Measurements from ENCODE around the gene GRAMD1C. TPM values are rescaled to one million over a fixed set of nuclear protein-coding genes. Genes with fewer than 3 reads are reported as not detected.

Gene GRAMD1C
- polyA plus RNA-seq, 2 donors = 5.9 to 21.1 TPM

DNA sequence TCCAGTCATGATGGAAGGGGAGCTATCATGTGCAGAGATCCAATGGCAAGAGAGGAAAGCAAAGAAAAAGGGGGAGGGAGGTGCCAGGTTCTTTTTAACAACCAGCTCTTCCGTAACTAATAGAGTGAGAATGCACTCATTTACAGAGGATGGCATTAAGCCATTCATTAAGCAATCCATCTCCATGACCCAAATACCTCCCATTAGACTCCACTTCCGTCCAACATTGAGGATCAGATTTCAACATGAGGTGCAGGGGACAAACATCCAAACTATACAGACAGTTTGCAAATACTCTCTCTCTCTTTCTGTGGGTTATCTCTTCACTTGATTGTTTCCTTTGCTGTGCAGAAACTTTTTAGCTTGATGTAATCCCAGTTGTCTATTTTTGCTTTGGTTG is 130.4 kb downstream of the GRAMD1C start:
- Histone ChIP-seq H3K9me3 (ENCODE audit: control insufficient read depth in 2 of 2, insufficient read depth in 1 of 2, low read depth in 1 of 2, low read length in 1 of 2) (no peaks in the 10 kb centered on the region), H3K27ac (ENCODE audit: low read depth in 2 of 2, low read length in 1 of 2) (no peak overlapping the region), H3K4me1 (ENCODE audit: control insufficient read depth in 2 of 2, insufficient read depth in 2 of 2, low read length in 1 of 2) (no peaks in the 10 kb centered on the region), H3K36me3 (ENCODE audit: control insufficient read depth in 2 of 2, insufficient read depth in 2 of 2, low read length in 1 of 2) (no peaks in the 10 kb centered on the region), H3K27me3 (ENCODE audit: control insufficient read depth in 1 of 2, insufficient read depth in 2 of 2, low read length in 2 of 2) (no peaks in the 10 kb centered on the region), H3K4me3 (ENCODE audit: low read depth in 1 of 2, low read length in 2 of 2) (no peak overlapping the region)
- WGBS, 2 donors = 63 to 69% methylated on average over 2 of the region's 2 CpGs

DNA sequence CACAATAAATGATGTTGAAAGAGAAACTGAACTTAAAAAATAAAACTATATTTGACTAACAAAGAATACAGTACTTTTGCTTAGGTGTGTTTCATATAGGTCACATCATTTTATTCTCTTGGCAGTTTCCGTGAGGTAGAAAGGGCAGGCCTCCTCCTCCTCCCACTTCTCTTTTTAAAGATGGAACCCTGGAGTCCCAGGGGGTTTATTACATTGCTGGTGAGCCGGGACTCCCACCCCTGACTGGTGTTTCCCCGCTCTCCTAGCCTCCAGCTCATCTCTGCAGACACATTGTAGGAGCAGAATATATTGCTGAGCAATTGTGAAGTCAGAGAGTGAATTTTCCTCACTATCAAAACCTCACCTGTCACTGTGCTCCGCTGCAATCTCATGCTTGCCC is 139.2 kb downstream of the GRAMD1C start:
- Histone ChIP-seq H3K9me3 (ENCODE audit: control insufficient read depth in 2 of 2, insufficient read depth in 1 of 2, low read depth in 1 of 2, low read length in 1 of 2) (no peaks in the 10 kb centered on the region), H3K4me3 (ENCODE audit: low read depth in 1 of 2, low read length in 2 of 2) (no peak overlapping the region), H3K27ac (ENCODE audit: low read depth in 2 of 2, low read length in 1 of 2) (no peak overlapping the region), H3K27me3 (ENCODE audit: control insufficient read depth in 1 of 2, insufficient read depth in 2 of 2, low read length in 2 of 2) (no peaks in the 10 kb centered on the region), H3K36me3 (ENCODE audit: control insufficient read depth in 2 of 2, insufficient read depth in 2 of 2, low read length in 1 of 2) (peaks cover 0 to 3% of the 10 kb centered on the region in 2 donors), H3K4me1 (ENCODE audit: control insufficient read depth in 2 of 2, insufficient read depth in 2 of 2, low read length in 1 of 2) (no peaks in the 10 kb centered on the region)
- WGBS, 2 donors = 92 to 96% methylated on average over 4 of the region's 4 CpGs

- no peaks in the 10 kb centered on the region for H3K4me1 ChIP-seq (ENCODE audit: control insufficient read depth in 2 of 2, insufficient read depth in 2 of 2, low read length in 1 of 2)
- H3K27me3 ChIP-seq (ENCODE audit: control insufficient read depth in 1 of 2, insufficient read depth in 2 of 2, low read length in 2 of 2) = no peaks in the 10 kb centered on the region
- H3K36me3 ChIP-seq (ENCODE audit: control insufficient read depth in 2 of 2, insufficient read depth in 2 of 2, low read length in 1 of 2) = peaks cover 0 to 3% of the 10 kb centered on the region in 2 donors
- 73 to 88% methylated on average over 1 of the region's 1 CpG for WGBS, 2 donors
- H3K9me3 ChIP-seq (ENCODE audit: control insufficient read depth in 2 of 2, insufficient read depth in 1 of 2, low read depth in 1 of 2, low read length in 1 of 2) = no peaks in the 10 kb centered on the region
- no peak overlapping the region for H3K4me3 ChIP-seq (ENCODE audit: low read depth in 1 of 2, low read length in 2 of 2)
- no peak overlapping the region for H3K27ac ChIP-seq (ENCODE audit: low read depth in 2 of 2, low read length in 1 of 2)
Observed at GRCh38 chr3:113979916-113980315, 141.3 kb downstream of the GRAMD1C start.

DNA sequence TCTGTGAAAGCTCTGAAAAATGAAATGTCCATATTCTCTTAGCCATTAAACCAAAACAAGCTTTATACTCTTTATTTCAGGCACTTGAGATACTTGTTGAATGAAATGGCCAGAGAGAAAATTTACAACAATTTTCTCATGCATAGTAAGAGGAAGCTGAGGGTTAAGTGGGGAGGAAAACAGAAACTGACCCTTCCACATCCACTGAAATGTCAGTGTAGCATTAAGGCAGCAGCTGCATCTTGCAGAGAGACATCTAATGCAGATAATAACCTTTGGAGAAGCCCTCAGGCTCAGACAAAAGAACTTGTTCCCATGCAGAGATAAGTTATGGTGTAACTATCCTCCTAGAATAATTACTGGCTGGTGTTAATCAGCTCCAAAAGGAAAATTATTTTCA is 143.2 kb downstream of the GRAMD1C start:
- H3K4me3 ChIP-seq (ENCODE audit: low read depth in 1 of 2, low read length in 2 of 2) = no peak overlapping the region
- peaks cover 0 to 3% of the 10 kb centered on the region in 2 donors for H3K36me3 ChIP-seq (ENCODE audit: control insufficient read depth in 2 of 2, insufficient read depth in 2 of 2, low read length in 1 of 2)
- no peaks in the 10 kb centered on the region for H3K9me3 ChIP-seq (ENCODE audit: control insufficient read depth in 2 of 2, insufficient read depth in 1 of 2, low read depth in 1 of 2, low read length in 1 of 2)
- no peak overlapping the region for H3K27ac ChIP-seq (ENCODE audit: low read depth in 2 of 2, low read length in 1 of 2)
- H3K4me1 ChIP-seq (ENCODE audit: control insufficient read depth in 2 of 2, insufficient read depth in 2 of 2, low read length in 1 of 2) = no peaks in the 10 kb centered on the region
- no peaks in the 10 kb centered on the region for H3K27me3 ChIP-seq (ENCODE audit: control insufficient read depth in 1 of 2, insufficient read depth in 2 of 2, low read length in 2 of 2)

DNA sequence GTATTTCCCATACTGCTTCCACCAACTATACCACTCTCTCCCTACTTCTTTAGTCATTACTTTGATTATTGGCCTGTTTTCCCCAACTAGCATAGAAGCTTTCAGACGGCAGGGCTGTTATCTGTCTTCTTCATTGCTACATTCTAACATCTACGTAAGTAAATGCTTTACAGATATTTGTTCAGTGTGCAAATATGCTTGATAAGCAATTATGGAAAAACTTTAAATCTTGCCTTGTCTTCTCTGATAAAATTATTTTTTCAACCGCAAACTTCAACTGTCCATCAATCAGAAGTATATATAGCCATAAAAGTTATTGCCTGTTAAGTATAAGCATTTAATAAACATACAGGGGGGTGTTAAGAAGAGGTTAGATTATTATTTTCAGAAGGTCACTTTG is 145.0 kb downstream of the GRAMD1C start:
- Histone ChIP-seq H3K4me1 (ENCODE audit: control insufficient read depth in 2 of 2, insufficient read depth in 2 of 2, low read length in 1 of 2) (no peaks in the 10 kb centered on the region), H3K27me3 (ENCODE audit: control insufficient read depth in 1 of 2, insufficient read depth in 2 of 2, low read length in 2 of 2) (no peaks in the 10 kb centered on the region), H3K4me3 (ENCODE audit: low read depth in 1 of 2, low read length in 2 of 2) (no peak overlapping the region), H3K9me3 (ENCODE audit: control insufficient read depth in 2 of 2, insufficient read depth in 1 of 2, low read depth in 1 of 2, low read length in 1 of 2) (no peaks in the 10 kb centered on the region), H3K27ac (ENCODE audit: low read depth in 2 of 2, low read length in 1 of 2) (no peak overlapping the region), H3K36me3 (ENCODE audit: control insufficient read depth in 2 of 2, insufficient read depth in 2 of 2, low read length in 1 of 2) (no peaks in the 10 kb centered on the region)
- 87 to 95% methylated on average over 3 of the region's 3 CpGs for WGBS, 2 donors

GRCh38 chr3:113985541-113985940 is 147.0 kb downstream of the GRAMD1C start:
- no peaks in the 10 kb centered on the region for H3K27me3 ChIP-seq (ENCODE audit: control insufficient read depth in 1 of 2, insufficient read depth in 2 of 2, low read length in 2 of 2)
- no peaks in the 10 kb centered on the region for H3K4me1 ChIP-seq (ENCODE audit: control insufficient read depth in 2 of 2, insufficient read depth in 2 of 2, low read length in 1 of 2)
- H3K36me3 ChIP-seq (ENCODE audit: control insufficient read depth in 2 of 2, insufficient read depth in 2 of 2, low read length in 1 of 2) = no peaks in the 10 kb centered on the region
- H3K9me3 ChIP-seq (ENCODE audit: control insufficient read depth in 2 of 2, insufficient read depth in 1 of 2, low read depth in 1 of 2, low read length in 1 of 2) = no peaks in the 10 kb centered on the region
- no peak overlapping the region for H3K27ac ChIP-seq (ENCODE audit: low read depth in 2 of 2, low read length in 1 of 2)
- H3K4me3 ChIP-seq (ENCODE audit: low read depth in 1 of 2, low read length in 2 of 2) = no peak overlapping the region
- WGBS, 2 donors = 55 to 62% methylated on average over 4 of the region's 4 CpGs

Other genes starting within 250 kb of the GRAMD1C start
- 1 to 10 TPM; 2.9 to 3.8 TPM for gene USF3, start 142.1 kb upstream of the GRAMD1C start, polyA plus RNA-seq
- gene NAA50, start 92.5 kb upstream of the GRAMD1C start, polyA plus RNA-seq = 10 to 100 TPM; 24.7 to 69.7 TPM
- 10 to 100 TPM; 16.1 to 16.6 TPM for gene ATP6V1A, start 91.8 kb upstream of the GRAMD1C start, polyA plus RNA-seq
- gene ZDHHC23, start 109.2 kb downstream of the GRAMD1C start, polyA plus RNA-seq = 1 to 10 TPM; 1.6 to 2.1 TPM
- gene CCDC191, start 217.7 kb downstream of the GRAMD1C start, polyA plus RNA-seq = 1 to 10 TPM; 1.0 to 2.9 TPM
- gene QTRT2, start 217.9 kb downstream of the GRAMD1C start, polyA plus RNA-seq = 1 to 10 TPM; 4.6 to 6.3 TPM

Measured in esophagus (tissue), 2 donors.